Erythroblast (primary cell): Measurements from ENCODE around the gene RBFOX1.

Source experiments
- GATA1 ChIP-seq: IDR thresholded peaks from 2 replicates; pipeline ENCODE4 v1.6.1; 2011; ENCODE audit warnings: low read depth, mild to moderate bottlenecking, control low read depth, low read length, moderate library complexity
- POLR2A ChIP-seq: IDR thresholded peaks from 2 replicates; pipeline ENCODE4 v1.6.1; 2011; ENCODE audit warnings: mild to moderate bottlenecking, low read length

DNA sequence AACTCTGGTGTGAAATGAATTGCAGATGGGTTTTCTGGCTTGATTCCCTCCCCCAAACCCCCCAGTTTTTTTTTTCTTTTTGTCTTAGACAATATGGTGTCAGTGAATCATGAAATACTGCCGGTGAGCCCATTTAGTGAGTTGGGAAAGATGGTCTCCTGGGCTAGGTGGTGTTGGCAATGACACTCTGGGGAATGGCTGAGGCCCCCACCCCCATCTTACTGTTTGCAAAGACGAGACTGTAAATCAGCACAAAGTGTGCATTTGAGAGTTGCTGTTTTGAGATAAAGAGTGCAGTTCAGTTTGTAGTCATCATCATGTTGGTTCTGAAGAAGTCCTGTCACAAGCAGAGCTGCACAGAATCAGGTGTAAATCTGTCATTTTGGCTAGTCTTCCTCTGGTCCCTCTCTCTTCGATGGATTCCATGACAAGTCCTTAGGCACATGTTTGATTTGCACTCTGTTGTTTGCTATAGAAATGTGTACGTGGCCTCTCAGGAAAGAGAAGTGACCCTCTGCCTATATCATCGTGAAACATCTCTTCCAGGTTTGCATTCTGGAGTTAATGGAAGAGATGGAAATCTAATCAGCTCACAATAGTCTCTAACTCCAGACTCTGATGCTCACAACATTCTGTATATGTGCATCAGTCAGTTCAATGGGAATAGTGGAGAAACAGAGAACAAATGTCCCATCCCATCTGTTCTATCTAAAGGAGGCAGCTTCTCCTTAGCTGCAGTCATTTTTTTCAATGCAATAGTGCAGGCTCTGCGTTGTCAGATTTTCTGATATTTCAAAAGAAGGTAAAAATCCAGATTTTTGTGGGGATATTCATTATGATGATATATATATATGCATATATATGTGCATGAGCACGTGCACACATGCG lies 34.6 kb downstream of the RBFOX1 start:
- TF ChIP-seq POLR2A: no peak
- no peak for TF ChIP-seq GATA1
